ENCODE data around the gene OR51A7. TPM values are rescaled to one million over a fixed set of nuclear protein-coding genes. Genes with fewer than 3 reads are reported as not detected.

OR51A7 gene
- total RNA-seq, 2 experiments from 2014 or later = not detected

DNA sequence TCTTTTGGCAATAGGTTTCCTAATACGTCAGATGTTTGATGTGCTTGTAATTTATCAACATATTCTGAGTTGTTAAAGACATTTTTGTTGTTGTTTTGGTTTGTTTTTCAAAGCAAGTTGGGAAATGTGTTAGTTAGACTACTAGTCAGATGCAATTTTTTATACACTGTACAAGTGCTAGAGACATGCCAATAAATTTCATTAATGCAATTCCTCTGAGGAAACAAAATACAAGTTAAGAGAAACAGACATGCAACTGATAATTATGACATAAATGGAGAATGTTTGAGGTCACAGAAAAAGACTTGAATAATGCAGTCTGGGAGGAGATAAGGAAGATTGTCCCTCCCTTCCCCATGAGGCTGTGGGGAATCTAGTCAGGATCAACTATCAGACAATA, 16.0 kb upstream of the OR51A7 start:
- ChIA-PET POLR2A (no interaction called here), CTCF (interaction anchor here (0.7 kb wide), 1 partner anchor 1932 kb away, joined by 3 read pairs; no protein-coding TSS in a partner anchor)
- intact Hi-C loops (cut with micrococcal nuclease) = no loop called here
- TF ChIP-seq, protein P1, sequence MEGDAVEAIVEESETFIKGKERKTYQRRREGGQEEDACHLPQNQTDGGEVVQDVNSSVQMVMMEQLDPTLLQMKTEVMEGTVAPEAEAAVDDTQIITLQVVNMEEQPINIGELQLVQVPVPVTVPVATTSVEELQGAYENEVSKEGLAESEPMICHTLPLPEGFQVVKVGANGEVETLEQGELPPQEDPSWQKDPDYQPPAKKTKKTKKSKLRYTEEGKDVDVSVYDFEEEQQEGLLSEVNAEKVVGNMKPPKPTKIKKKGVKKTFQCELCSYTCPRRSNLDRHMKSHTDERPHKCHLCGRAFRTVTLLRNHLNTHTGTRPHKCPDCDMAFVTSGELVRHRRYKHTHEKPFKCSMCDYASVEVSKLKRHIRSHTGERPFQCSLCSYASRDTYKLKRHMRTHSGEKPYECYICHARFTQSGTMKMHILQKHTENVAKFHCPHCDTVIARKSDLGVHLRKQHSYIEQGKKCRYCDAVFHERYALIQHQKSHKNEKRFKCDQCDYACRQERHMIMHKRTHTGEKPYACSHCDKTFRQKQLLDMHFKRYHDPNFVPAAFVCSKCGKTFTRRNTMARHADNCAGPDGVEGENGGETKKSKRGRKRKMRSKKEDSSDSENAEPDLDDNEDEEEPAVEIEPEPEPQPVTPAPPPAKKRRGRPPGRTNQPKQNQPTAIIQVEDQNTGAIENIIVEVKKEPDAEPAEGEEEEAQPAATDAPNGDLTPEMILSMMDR (IDR thresholded peaks at IDR 0.05) = no peak
- Mint-ChIP-seq H3K36me3 (ENCODE audit: low read depth) (no peaks in the 10 kb centered on the region), H3K27ac (no peak overlapping the region), H3K27me3 (no peaks in the 10 kb centered on the region), H3K4me1 (ENCODE audit: low read depth) (no peaks in the 10 kb centered on the region), H3K4me3 (no peak overlapping the region), H3K9me3 (no peaks in the 10 kb centered on the region)
- DNase-seq = no peak
- no peak for ATAC-seq

DNA sequence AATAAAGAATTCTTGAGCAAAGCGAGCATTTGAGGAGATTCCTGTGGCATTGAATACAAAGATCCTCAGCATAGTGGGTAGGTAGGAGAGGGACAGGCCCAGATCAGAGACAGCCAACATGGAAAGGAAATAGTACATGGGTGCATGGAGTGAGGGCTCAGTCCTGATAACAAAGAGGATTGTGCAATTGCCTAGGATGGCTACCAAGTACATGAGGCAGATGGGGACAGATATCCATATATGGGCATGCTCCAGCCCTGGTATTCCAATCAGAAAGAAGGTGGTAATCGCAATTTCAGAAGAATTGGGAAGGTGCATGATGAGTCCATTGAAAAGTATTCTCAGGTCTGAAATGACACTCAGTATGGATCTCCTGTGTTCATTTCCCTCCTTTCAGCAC, 13.3 kb upstream of the OR51A7 start:
- ChIA-PET CTCF (no interaction called here), POLR2A (no interaction called here)
- Mint-ChIP-seq H3K36me3 (ENCODE audit: low read depth) (no peaks in the 10 kb centered on the region), H3K4me3 (no peak overlapping the region), H3K27me3 (peaks cover 1% of the 10 kb centered on the region), H3K27ac (no peak overlapping the region), H3K9me3 (no peaks in the 10 kb centered on the region), H3K4me1 (ENCODE audit: low read depth) (no peaks in the 10 kb centered on the region)
- ATAC-seq (no peak), DNase-seq (no peak)
- TF ChIP-seq, protein P1 (IDR thresholded peaks at IDR 0.05) = no peak
- intact Hi-C loops (cut with micrococcal nuclease) = no loop called here

DNA sequence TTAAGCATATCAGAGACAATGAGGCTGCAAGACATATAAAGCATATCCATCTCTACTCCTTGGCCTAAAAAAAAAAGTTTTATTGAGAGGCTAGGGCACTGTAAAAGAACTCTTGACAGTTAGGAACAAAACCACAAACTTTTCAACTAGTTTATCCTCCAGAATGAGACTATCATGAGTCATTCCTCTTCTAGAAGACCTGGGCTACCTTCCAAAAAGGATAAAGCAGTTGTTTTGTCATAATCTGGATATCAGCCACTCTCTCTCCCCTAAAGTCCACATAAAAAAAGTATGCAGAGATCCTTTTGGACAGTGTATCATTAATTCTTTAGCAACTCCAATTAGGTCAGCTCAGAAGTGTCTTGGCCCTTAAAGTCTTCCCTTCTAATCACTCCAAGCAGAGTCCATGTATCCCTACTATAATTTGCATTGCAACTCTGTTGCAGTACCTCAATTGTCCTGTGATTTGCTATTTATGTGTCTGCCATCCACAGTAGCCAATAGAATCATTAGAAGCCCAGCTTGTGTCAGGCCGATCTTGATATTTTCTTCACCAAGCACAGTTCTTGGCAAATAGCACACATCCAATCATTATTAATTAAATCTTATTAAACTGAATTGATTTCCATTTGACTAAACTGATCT, 11.5 kb upstream of the OR51A7 start:
- ATAC-seq (no peak), DNase-seq (no peak)
- no peaks in the 10 kb centered on the region for H3K36me3 Mint-ChIP-seq (ENCODE audit: low read depth)
- no peaks in the 10 kb centered on the region for H3K9me3 Mint-ChIP-seq
- TF ChIP-seq, protein P1 (IDR thresholded peaks at IDR 0.05) = no peak
- CTCF ChIA-PET = no interaction called here
- intact Hi-C loops (cut with micrococcal nuclease) = no loop called here
- no peak overlapping the region for H3K27ac Mint-ChIP-seq
- no peaks in the 10 kb centered on the region for H3K4me1 Mint-ChIP-seq (ENCODE audit: low read depth)
- no peak overlapping the region for H3K4me3 Mint-ChIP-seq
- POLR2A ChIA-PET = no interaction called here
- peaks cover 3% of the 10 kb centered on the region for H3K27me3 Mint-ChIP-seq

DNA sequence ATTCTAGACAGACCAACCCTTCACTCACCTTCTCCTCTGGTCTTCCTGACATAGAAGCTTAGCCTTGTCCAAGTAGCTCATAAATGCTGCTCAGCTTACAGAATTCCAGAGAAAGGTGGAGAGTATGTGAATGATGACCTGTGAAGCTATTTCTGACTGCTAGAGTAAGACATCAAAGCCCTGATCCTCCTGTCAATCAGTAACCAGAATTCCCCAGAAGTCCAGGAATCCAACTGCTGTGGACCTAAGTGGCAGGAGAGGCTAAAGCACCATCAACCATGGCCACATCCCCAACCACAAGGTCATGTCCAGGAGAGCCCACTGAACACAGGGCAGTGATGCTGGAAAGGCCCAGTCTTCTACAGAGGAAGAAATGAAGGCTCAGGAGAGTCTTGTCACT, 13.0 kb downstream of the OR51A7 start:
- Mint-ChIP-seq H3K9me3 (no peaks in the 10 kb centered on the region), H3K27me3 (no peaks in the 10 kb centered on the region), H3K36me3 (ENCODE audit: low read depth) (no peaks in the 10 kb centered on the region), H3K27ac (no peak overlapping the region), H3K4me1 (ENCODE audit: low read depth) (no peaks in the 10 kb centered on the region), H3K4me3 (no peak overlapping the region)
- ChIA-PET POLR2A (no interaction called here), CTCF (no interaction called here)
- TF ChIP-seq, protein P1 (IDR thresholded peaks at IDR 0.05) = no peak
- DNase-seq (no peak), ATAC-seq (no peak)
- intact Hi-C loops (cut with micrococcal nuclease) = no loop called here

DNA sequence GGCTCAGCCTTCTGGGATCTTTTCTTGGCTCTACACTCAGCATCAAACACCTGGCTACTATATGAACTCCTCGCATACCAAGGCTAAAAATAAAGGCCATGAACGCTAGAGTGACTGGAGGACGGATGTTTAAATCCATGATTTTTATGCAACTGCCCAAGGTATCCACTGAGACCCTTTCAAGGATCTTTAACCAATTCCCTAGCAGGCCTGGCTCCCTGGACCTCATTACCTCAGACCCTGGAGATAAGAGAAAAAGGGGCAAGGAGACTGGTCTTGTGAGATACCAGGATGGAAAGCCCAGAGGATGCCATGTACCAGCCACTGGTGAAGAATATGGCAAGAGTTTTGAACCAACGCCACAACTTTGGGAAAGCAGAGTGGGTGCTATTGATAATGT, 15.7 kb downstream of the OR51A7 start, which contains the start of gene OR51G2:
OR51G2 (minus strand) TSS at position 101 of the 400 bp plus-strand sequence. CDS start 3,687 bp downstream, outside the sequence.
- intact Hi-C loops (cut with micrococcal nuclease) = no loop called here
- H3K36me3 Mint-ChIP-seq (ENCODE audit: low read depth) = no peaks in the 10 kb centered on the region
- no peak within 1 kb of the TSS for H3K4me3 Mint-ChIP-seq
- CTCF ChIA-PET = no interaction called here
- H3K9me3 Mint-ChIP-seq = no peaks in the 10 kb centered on the region
- DNase-seq = no peak
- peaks cover 1% of the 10 kb centered on the region for H3K27me3 Mint-ChIP-seq
- ATAC-seq = no peak
- POLR2A ChIA-PET = no interaction called here
- H3K4me1 Mint-ChIP-seq (ENCODE audit: low read depth) = no peaks in the 10 kb centered on the region
- no peak within 1 kb of the TSS for H3K27ac Mint-ChIP-seq
- TF ChIP-seq, protein P1 (IDR thresholded peaks at IDR 0.05) = no peak

Measured in activated CD8-positive, alpha-beta T cell treated with anti-CD3 and anti-CD28 coated beads for 36 hours (primary cell).